PFSK-1 (cell line): ENCODE results near the gene PIEZO1.

Experiments used
- FOXP2 ChIP-seq: optimal IDR thresholded peaks from 2 replicates; pipeline ENCODE3; 2011; ENCODE audit warnings: borderline replicate concordance, control low read depth, inconsistent platforms; ENCODE audit not compliant: insufficient read depth; ENCODE audit errors: extremely low read length, extremely low read depth
- POLR2AphosphoS5 ChIP-seq: IDR thresholded peaks from 2 replicates; pipeline ENCODE4 v1.6.1; 2012; ENCODE audit warnings: low read depth, mild to moderate bottlenecking, control low read depth, low read length, moderate library complexity
- SIN3A ChIP-seq: IDR thresholded peaks from 2 replicates; pipeline ENCODE4 v1.6.1; 2012; ENCODE audit warnings: mild to moderate bottlenecking, low read length, moderate library complexity, borderline replicate concordance; ENCODE audit not compliant: insufficient read depth
- TAF1 ChIP-seq: IDR thresholded peaks from 2 replicates; pipeline ENCODE4 v1.6.1; 2012; ENCODE audit warnings: low read length, control low read depth, borderline replicate concordance; ENCODE audit not compliant: insufficient read depth
- TF ChIP-seq, protein P1 (sequence below), 2 experiments: IDR thresholded peaks; 2 replicates each; pipeline versions ENCODE4 v1.6.1 to v1.8.0; 2011 to 2012; ENCODE audit warnings: low read depth in 2 of 2, low read length in 2 of 2, control low read depth in 1 of 2, inconsistent platforms in 1 of 2, mild to moderate bottlenecking in 1 of 2, moderate library complexity in 1 of 2; ENCODE audit not compliant: insufficient read depth in 1 of 2

The PIEZO1 gene

GRCh38 chr16:88738151-88739084 lies 46.6 kb downstream of the PIEZO1 start:
- TF ChIP-seq POLR2AphosphoS5: no peak
- TF ChIP-seq, protein P1, sequence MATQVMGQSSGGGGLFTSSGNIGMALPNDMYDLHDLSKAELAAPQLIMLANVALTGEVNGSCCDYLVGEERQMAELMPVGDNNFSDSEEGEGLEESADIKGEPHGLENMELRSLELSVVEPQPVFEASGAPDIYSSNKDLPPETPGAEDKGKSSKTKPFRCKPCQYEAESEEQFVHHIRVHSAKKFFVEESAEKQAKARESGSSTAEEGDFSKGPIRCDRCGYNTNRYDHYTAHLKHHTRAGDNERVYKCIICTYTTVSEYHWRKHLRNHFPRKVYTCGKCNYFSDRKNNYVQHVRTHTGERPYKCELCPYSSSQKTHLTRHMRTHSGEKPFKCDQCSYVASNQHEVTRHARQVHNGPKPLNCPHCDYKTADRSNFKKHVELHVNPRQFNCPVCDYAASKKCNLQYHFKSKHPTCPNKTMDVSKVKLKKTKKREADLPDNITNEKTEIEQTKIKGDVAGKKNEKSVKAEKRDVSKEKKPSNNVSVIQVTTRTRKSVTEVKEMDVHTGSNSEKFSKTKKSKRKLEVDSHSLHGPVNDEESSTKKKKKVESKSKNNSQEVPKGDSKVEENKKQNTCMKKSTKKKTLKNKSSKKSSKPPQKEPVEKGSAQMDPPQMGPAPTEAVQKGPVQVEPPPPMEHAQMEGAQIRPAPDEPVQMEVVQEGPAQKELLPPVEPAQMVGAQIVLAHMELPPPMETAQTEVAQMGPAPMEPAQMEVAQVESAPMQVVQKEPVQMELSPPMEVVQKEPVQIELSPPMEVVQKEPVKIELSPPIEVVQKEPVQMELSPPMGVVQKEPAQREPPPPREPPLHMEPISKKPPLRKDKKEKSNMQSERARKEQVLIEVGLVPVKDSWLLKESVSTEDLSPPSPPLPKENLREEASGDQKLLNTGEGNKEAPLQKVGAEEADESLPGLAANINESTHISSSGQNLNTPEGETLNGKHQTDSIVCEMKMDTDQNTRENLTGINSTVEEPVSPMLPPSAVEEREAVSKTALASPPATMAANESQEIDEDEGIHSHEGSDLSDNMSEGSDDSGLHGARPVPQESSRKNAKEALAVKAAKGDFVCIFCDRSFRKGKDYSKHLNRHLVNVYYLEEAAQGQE (IDR thresholded peaks at IDR 0.05; ENCODE audit: insufficient read depth in 1 of 2, low read depth in 2 of 2, low read length in 2 of 2): no peak
- TF ChIP-seq FOXP2: no peak

GRCh38 chr16:88737298-88738150 lies 47.5 kb downstream of the PIEZO1 start:
- TF ChIP-seq SIN3A: no peak
- TF ChIP-seq FOXP2: no peak

- no peak for TF ChIP-seq TAF1
- TF ChIP-seq, protein P1 (IDR thresholded peaks at IDR 0.05; ENCODE audit: insufficient read depth in 1 of 2, low read depth in 2 of 2, low read length in 2 of 2): no peak
- TF ChIP-seq SIN3A: no peak
- no peak for TF ChIP-seq POLR2AphosphoS5
- TF ChIP-seq FOXP2: no peak
These were observed 48.5 kb downstream of the PIEZO1 start for GRCh38 chr16:88736496-88736895.

GRCh38 chr16:88736088-88736487 lies 48.9 kb downstream of the PIEZO1 start:
- TF ChIP-seq SIN3A (no peak), FOXP2 (no peak), POLR2AphosphoS5 (no peak), TAF1 (no peak)
- TF ChIP-seq, protein P1 (IDR thresholded peaks at IDR 0.05; ENCODE audit: insufficient read depth in 1 of 2, low read depth in 2 of 2, low read length in 2 of 2): no peak

DNA sequence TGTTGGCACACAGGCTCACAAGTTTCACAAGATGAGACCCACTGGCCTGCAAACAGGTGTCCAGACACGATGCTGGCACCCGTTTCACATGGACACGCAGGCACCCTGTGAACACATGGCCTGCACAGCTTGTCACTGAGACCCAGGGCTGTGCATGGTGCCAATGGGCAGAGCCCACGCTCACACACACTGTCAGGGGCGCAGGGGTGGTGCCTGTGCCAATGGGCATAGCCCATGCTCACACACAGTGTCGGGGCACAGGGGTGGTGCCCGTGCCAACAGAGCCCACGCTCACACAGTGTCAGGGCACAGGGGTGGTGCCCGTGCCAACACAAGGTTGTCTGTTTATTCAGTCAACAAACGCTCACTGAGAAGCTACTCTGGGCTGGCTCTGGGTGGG lies 49.4 kb downstream of the PIEZO1 start:
- TF ChIP-seq FOXP2 (no peak), POLR2AphosphoS5 (no peak), SIN3A (no peak), TAF1 (no peak)
- TF ChIP-seq, protein P1 (IDR thresholded peaks at IDR 0.05; ENCODE audit: insufficient read depth in 1 of 2, low read depth in 2 of 2, low read length in 2 of 2): no peak
